Ovary (tissue), 3 donors: ENCODE results near the gene CRCP.

Experiments
- EP300 ChIP-seq: sonication (generic); formaldehyde crosslinking; IDR thresholded peaks from one replicate; pipeline ENCODE4 v1.6.1; 2017; ENCODE audit warnings: antibody characterized with exemption
- POLR2A ChIP-seq: fragments of 450-650 bp; IDR thresholded peaks from one replicate; pipeline ENCODE4 v1.6.1; 2017; ENCODE audit warnings: antibody characterized with exemption, mild to moderate bottlenecking, moderate library complexity
- TF ChIP-seq, protein P1 (sequence below), 3 donors: fragments of 450-650 bp in 2 of 3; fragments of 200-600 bp in 1 of 3; IDR thresholded peaks; one replicate each; pipeline versions ENCODE4 v1.5.1 to v1.8.0; 2016 to 2022; ENCODE audit warnings: antibody characterized with exemption in 3 of 3, mild to moderate bottlenecking in 1 of 3
- donor health status: DM: no; HTN: no; CAD: no.

DNA sequence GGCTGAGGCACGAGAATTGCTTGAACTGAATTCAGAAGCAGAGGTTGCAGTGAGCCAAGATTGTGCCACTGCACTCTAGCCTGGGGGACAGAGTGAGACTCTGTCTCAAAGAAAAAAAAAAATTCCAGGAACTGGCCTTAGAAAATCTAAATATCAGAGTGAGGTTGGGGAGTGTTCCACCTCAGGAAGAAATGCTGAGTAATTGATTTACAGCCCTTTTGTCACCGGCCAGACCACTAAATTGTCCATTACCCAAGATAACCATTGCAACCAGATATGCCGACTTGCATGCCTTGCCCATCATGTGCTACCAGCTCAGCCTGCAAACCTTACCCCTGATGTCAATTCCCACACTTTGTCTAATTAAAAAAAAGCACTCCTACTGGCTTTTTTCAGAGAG is 42.4 kb downstream of the CRCP start:
- no peak for TF ChIP-seq EP300
- TF ChIP-seq, protein P1, sequence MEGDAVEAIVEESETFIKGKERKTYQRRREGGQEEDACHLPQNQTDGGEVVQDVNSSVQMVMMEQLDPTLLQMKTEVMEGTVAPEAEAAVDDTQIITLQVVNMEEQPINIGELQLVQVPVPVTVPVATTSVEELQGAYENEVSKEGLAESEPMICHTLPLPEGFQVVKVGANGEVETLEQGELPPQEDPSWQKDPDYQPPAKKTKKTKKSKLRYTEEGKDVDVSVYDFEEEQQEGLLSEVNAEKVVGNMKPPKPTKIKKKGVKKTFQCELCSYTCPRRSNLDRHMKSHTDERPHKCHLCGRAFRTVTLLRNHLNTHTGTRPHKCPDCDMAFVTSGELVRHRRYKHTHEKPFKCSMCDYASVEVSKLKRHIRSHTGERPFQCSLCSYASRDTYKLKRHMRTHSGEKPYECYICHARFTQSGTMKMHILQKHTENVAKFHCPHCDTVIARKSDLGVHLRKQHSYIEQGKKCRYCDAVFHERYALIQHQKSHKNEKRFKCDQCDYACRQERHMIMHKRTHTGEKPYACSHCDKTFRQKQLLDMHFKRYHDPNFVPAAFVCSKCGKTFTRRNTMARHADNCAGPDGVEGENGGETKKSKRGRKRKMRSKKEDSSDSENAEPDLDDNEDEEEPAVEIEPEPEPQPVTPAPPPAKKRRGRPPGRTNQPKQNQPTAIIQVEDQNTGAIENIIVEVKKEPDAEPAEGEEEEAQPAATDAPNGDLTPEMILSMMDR (IDR thresholded peaks at IDR 0.05) = no peak
- TF ChIP-seq POLR2A = no peak
